Measurements from ENCODE around the gene RPS6KC1.

DNA sequence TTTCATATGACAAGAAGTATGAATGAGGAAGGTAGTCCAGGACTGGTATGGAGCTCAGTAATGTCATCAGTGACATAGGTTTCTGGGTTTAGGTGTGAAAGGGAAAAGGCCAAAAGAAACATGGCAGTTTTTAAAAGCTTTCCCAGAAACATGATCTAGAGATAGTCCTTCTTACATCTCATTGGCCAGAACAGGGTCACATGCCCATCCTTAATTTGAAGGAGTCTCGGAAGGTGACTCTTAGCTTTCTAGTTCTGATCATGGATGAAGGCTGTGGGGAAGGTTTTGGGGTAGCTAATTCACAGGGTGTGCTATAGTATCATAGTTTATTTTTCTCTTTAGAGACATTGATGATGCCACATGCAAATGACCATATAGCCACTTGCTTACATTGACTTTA lies 55.3 kb downstream of the RPS6KC1 start:
- TF ChIP-seq EZH2 (IDR thresholded peaks at IDR 0.05): no peak
- TF ChIP-seq POLR2AphosphoS5 (IDR thresholded peaks at IDR 0.05; ENCODE audit: borderline replicate concordance, low read depth, low read length): no peak
- TF ChIP-seq FOXP2 (optimal IDR thresholded peaks at IDR 0.05; ENCODE audit: control extremely low read depth, extremely low read length, insufficient read depth): no peak

All from SK-N-MC (cell line).